ENCODE measurements around the gene FAM171A1. TPM values are rescaled to one million over a fixed set of nuclear protein-coding genes. Genes with fewer than 3 reads are reported as not detected.

Gene FAM171A1
- total RNA-seq, 2 donors from 2014 or later: 22.1 to 29.1 TPM

DNA sequence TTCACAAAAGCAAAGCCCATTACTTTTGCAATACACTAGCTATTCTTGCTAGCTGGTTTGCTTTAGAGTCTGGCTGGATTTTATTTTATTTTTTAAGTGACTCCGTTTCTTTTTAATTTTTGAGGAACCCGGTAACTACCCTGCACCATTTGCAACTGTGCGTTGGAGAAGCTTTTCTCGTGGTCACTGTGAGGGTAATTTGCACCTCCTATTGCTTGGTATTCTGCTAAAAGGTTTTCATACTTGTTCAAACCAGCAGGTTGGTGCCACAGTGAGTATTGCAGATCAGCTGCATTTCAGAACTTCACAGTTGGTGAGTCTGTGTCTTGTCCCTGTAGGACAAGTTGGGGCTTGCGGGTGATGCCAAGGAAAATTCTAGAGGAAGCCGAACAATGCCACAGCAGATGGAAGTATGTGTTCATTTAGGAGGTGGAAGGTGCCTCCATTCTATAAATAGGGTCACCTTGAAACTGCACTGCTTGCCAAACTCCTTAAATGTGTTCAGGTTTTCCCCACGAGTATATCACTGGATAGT is 198.7 kb downstream of the FAM171A1 start:
- intact Hi-C loops (cut with DNase I): no loop called here
- H3K27me3 ChIP-seq: no peaks in the 10 kb centered on the region
- DNase-seq (no peak), ATAC-seq (no peak)
- H3K4me1 ChIP-seq: peaks cover 21% of the 10 kb centered on the region
- H3K27ac ChIP-seq: no peak overlapping the region
- no peaks in the 10 kb centered on the region for H3K9me3 ChIP-seq
- H3K36me3 ChIP-seq (replicated peaks in 1 of 2; ENCODE audit: insufficient read depth in 1 of 2, low read depth in 2 of 2): no peaks in the 10 kb centered on the region
- WGBS, 2 donors: 83 to 86% methylated on average over 7 of the region's 7 CpGs
- no peak for TF ChIP-seq POLR2A (IDR thresholded peaks at IDR 0.05)
- TF ChIP-seq, protein P1, sequence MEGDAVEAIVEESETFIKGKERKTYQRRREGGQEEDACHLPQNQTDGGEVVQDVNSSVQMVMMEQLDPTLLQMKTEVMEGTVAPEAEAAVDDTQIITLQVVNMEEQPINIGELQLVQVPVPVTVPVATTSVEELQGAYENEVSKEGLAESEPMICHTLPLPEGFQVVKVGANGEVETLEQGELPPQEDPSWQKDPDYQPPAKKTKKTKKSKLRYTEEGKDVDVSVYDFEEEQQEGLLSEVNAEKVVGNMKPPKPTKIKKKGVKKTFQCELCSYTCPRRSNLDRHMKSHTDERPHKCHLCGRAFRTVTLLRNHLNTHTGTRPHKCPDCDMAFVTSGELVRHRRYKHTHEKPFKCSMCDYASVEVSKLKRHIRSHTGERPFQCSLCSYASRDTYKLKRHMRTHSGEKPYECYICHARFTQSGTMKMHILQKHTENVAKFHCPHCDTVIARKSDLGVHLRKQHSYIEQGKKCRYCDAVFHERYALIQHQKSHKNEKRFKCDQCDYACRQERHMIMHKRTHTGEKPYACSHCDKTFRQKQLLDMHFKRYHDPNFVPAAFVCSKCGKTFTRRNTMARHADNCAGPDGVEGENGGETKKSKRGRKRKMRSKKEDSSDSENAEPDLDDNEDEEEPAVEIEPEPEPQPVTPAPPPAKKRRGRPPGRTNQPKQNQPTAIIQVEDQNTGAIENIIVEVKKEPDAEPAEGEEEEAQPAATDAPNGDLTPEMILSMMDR (IDR thresholded peaks at IDR 0.05): no peak
- H3K4me3 ChIP-seq: no peak overlapping the region

DNA sequence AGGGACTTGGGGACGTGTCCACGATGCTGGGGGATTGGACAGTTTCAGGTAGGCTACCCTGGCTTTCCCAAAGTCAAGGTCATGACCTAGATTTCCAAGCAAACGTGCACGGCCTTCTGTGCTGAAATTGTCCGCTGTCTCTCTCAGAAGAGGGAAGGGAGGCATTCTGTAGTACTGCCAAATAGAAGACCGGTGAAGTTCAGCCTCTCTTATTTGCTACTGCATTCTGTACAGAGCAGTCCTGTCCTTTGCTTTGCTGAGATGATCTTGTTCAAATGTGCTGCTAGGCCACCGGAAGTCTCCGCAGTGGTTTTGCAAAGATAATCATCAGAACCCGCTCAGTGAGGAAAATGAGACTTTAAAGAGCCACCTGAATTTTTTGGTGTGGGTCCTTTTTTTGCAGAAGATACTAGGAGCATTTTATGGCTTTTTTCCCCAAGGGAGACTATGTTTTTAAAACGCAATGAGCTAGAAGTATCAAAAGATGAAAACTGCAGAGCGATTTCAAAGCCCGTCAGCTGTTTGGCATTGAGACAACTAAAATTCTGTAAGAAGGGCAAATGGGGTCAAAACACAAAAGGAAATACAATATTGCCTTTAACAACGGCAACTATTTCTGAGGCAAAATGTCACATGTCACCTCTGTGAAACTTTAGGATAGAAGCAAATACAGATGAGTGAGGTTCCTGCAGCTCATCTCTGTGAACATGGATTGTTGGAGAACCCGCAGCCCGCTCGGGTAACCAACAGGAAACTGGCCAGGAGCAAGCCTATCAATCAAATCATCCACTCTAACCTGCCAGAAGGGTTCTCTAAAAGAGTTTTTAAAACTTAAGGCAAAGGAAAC is 201.3 kb downstream of the FAM171A1 start:
- intact Hi-C loops (cut with DNase I): no loop called here
- Histone ChIP-seq H3K9me3 (no peaks in the 10 kb centered on the region), H3K27ac (peak overlapping the region in 3 of 4 donors; percentile 20 to 75 (median 74)), H3K4me1 (peaks cover 37% of the 10 kb centered on the region), H3K4me3 (no peak overlapping the region), H3K36me3 (replicated peaks in 1 of 2; ENCODE audit: insufficient read depth in 1 of 2, low read depth in 2 of 2) (no peaks in the 10 kb centered on the region), H3K27me3 (no peaks in the 10 kb centered on the region)
- WGBS, 2 donors: 44 to 47% methylated on average over 16 of the region's 16 CpGs
- DNase-seq: peak in 2 of 4 donors; percentile 12 to 16
- TF ChIP-seq POLR2A (IDR thresholded peaks at IDR 0.05): no peak
- TF ChIP-seq, protein P1 (IDR thresholded peaks at IDR 0.05): no peak
- ATAC-seq: no peak

DNA sequence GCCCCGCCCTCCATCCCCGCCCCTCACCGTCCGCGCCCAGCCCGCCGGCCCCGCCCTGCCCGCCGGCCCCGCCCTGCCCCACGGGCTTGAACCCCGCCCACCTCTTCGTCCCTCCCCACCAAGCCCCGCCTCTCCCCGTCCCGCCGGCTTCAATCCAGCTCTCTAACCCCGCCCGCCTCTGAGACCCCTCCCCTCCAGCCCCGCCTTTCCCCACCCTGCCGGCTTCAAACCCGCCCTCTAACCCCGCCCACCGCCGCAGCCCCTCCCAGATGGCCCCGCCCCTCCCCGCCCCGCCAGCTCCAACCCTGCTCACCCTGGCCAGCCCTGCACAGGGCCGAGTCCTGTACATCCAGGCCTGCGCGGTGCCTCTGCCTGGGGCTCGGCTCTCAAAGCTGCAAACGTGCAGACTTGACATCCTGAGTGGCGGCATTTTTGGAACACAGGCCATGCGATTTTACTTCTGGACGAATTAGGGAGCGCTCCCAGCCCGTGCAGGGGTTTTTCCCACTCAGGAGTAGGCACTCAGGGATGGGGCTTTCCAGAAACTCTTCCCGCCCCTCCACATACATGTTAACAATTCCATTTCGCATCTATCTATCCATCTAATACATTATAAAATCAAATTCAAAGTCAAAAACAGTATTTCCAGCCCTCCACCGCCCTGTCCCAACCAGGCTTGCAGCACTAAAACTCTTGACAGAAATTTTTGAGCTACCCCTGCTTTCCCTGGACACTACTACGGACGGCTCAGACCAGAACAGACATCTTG is 202.1 kb downstream of the FAM171A1 start:
- no peak for TF ChIP-seq POLR2A (IDR thresholded peaks at IDR 0.05)
- TF ChIP-seq, protein P1 (IDR thresholded peaks at IDR 0.05): no peak
- DNase-seq (peak; percentile 96 to 98 (median 97)), ATAC-seq (peak; percentile 88)
- intact Hi-C loops (cut with DNase I): no loop called here
- Histone ChIP-seq H3K9me3 (no peaks in the 10 kb centered on the region), H3K27me3 (no peaks in the 10 kb centered on the region), H3K36me3 (replicated peaks in 1 of 2; ENCODE audit: insufficient read depth in 1 of 2, low read depth in 2 of 2) (no peaks in the 10 kb centered on the region), H3K4me1 (peaks cover 37% of the 10 kb centered on the region), H3K27ac (peak overlapping the region in 3 of 4 donors; percentile 20 to 75 (median 74)), H3K4me3 (no peak overlapping the region)
- 19 to 38% methylated on average over 11 to 20 of the region's 44 CpGs for WGBS, 2 donors

DNA sequence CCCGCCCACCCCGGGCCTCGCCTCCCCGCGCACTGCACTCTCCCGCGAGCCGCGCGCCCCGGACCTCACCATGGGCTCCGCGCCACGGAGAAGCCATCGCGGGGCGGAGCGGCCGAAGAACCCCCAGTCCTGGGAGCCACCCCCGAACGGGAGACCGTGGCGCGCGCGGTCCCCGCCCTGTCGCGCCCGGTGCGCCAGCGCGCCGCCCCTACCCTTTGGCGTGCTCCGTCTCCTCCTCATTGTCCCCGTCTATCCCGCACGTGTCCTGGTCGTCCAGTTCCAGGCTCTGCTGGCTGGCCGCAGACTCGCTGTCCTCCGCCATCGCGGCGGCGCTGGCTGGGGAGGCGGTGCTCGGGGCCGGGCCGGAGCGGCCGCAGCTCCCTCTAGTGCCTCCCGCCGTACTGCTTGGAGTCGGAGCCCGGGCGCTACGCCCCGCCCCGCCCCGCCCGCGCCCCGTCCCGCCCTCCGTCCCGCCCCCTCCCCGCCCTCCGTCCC is 202.8 kb downstream of the FAM171A1 start, which contains the start of gene NMT2:
NMT2 (minus strand) TSS at position 403 of the 495 bp plus-strand sequence; CDS start at position 322, 81 bp downstream.
- DNase-seq: peak in 1 of 4 donors; percentile 89
- WGBS, 2 donors: 0% methylated on average over 14 to 36 of the region's 70 CpGs
- intact Hi-C loops (cut with DNase I): no loop called here

More for the DNA sequence above, 202.8 kb downstream of the FAM171A1 start, which contains the start of gene NMT2:
- Histone ChIP-seq H3K27ac (peak within 1 kb of the TSS; percentile 70 to 93 (median 86)), H3K4me3 (peak within 1 kb of the TSS; percentile 51 to 95), H3K9me3 (no peaks in the 10 kb centered on the region), H3K36me3 (replicated peaks in 1 of 2; ENCODE audit: insufficient read depth in 1 of 2, low read depth in 2 of 2) (no peaks in the 10 kb centered on the region), H3K27me3 (no peaks in the 10 kb centered on the region), H3K4me1 (peaks cover 37% of the 10 kb centered on the region)
- TF ChIP-seq, protein P1 (IDR thresholded peaks at IDR 0.05): peak in 6 of 7 experiments; percentile 23 to 63 (median 51)
- peak; percentile 81 to 88 (median 87) for TF ChIP-seq POLR2A (IDR thresholded peaks at IDR 0.05)
- ATAC-seq: peak; percentile 83

All from body of pancreas (tissue), 4 donors.